ENCODE measurements around the gene RPP30. TPM values are rescaled to one million over a fixed set of nuclear protein-coding genes. Genes with fewer than 3 reads are reported as not detected.

Gene RPP30
- total RNA-seq, 1 donor from 2014 or later, result 31.6 TPM

GRCh38 chr10:90913774-90914420 is 42.1 kb downstream of the RPP30 start:
- TF ChIP-seq, protein P1, sequence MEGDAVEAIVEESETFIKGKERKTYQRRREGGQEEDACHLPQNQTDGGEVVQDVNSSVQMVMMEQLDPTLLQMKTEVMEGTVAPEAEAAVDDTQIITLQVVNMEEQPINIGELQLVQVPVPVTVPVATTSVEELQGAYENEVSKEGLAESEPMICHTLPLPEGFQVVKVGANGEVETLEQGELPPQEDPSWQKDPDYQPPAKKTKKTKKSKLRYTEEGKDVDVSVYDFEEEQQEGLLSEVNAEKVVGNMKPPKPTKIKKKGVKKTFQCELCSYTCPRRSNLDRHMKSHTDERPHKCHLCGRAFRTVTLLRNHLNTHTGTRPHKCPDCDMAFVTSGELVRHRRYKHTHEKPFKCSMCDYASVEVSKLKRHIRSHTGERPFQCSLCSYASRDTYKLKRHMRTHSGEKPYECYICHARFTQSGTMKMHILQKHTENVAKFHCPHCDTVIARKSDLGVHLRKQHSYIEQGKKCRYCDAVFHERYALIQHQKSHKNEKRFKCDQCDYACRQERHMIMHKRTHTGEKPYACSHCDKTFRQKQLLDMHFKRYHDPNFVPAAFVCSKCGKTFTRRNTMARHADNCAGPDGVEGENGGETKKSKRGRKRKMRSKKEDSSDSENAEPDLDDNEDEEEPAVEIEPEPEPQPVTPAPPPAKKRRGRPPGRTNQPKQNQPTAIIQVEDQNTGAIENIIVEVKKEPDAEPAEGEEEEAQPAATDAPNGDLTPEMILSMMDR (IDR thresholded peaks at IDR 0.05; ENCODE audit: borderline replicate concordance), result no peak
- Histone ChIP-seq H3K4me1 (peaks cover 8% of the 10 kb centered on the region), H3K9me3 (replicated peaks) (no peaks in the 10 kb centered on the region), H3K36me3 (peaks cover 27% of the 10 kb centered on the region), H3K27me3 (ENCODE audit: low read depth) (no peaks in the 10 kb centered on the region), H3K27ac (replicated peaks) (peak overlapping the region; percentile 4), H3K4me3 (no peak overlapping the region)
- intact Hi-C loops (cut with micrococcal nuclease), result no loop called here
- DNase-seq, result no peak

GRCh38 chr10:90914992-90915765 is 43.4 kb downstream of the RPP30 start:
- Histone ChIP-seq H3K9me3 (replicated peaks) (no peaks in the 10 kb centered on the region), H3K27ac (replicated peaks) (peak overlapping the region; percentile 54), H3K4me3 (peak overlapping the region; percentile 16), H3K27me3 (ENCODE audit: low read depth) (no peaks in the 10 kb centered on the region), H3K4me1 (peaks cover 8% of the 10 kb centered on the region), H3K36me3 (peaks cover 34% of the 10 kb centered on the region)
- TF ChIP-seq, protein P1 (IDR thresholded peaks at IDR 0.05; ENCODE audit: borderline replicate concordance), result no peak
- intact Hi-C loops (cut with micrococcal nuclease), result no loop called here
- DNase-seq, result no peak

DNA sequence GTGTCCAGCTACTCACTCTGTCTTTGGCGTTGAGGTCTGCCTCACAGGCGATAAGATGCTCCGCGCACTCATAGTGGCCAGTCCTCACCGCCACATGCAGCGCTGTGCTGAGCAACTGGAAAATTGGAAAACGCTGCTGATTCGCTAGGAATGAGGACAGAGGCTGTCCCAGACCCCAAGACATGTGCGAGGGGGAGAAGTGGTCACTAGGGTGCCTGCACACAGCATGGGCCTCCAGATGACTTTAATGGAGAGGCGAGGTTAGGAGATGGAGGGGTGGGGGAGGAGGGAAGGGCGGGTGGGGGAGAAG is 43.9 kb downstream of the RPP30 start:
- no peak for DNase-seq
- H3K27ac ChIP-seq (replicated peaks), result peak overlapping the region; percentile 54
- no peaks in the 10 kb centered on the region for H3K27me3 ChIP-seq (ENCODE audit: low read depth)
- peak overlapping the region; percentile 16 for H3K4me3 ChIP-seq
- intact Hi-C loops (cut with micrococcal nuclease), result no loop called here
- H3K9me3 ChIP-seq (replicated peaks), result no peaks in the 10 kb centered on the region
- H3K4me1 ChIP-seq, result peaks cover 8% of the 10 kb centered on the region
- H3K36me3 ChIP-seq, result peaks cover 34% of the 10 kb centered on the region
- TF ChIP-seq, protein P1 (IDR thresholded peaks at IDR 0.05; ENCODE audit: borderline replicate concordance), result no peak

DNA sequence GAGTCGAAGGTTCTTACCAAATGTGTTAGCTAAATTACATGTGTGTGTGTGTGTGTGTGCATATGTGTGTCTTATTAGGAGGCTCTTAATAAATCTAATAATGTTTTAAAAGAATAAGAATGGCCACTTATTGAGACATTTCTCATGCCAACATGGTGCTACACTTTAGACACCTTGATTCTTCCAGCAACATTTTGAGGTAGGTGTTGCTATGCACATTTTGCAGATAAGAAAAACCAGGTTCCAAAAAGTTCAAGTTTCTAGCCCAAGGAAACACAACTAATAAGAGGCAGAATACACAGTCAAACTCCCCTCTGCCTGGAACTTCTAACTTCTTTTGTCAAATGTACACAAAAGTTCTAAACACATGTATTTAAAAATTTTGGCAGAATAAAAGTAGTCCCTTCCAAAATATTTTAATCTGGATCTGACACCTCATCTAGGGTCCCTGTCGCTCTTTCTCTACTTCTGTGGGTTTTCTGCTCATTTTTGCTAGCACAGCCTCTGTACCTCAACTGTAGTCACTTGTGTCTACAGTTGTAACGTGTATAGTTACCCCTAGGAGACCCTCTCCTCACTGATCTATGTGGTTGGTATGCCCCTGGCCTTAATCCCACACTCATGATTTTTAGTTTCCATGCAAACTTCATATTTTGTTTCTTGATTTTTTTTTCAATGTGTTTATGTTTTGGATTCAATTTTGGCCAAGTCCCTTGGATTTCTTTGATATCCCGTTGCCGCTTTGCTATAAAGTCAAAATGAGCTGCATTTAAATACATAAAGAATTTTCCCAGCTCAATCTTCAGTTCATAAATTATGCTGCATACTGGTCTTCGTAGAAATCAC is 44.8 kb downstream of the RPP30 start:
- Histone ChIP-seq H3K9me3 (replicated peaks) (no peaks in the 10 kb centered on the region), H3K4me1 (peaks cover 8% of the 10 kb centered on the region), H3K4me3 (peak overlapping the region; percentile 69), H3K27ac (replicated peaks) (peak overlapping the region; percentile 88), H3K36me3 (peaks cover 34% of the 10 kb centered on the region), H3K27me3 (ENCODE audit: low read depth) (no peaks in the 10 kb centered on the region)
- intact Hi-C loops (cut with micrococcal nuclease), result no loop called here
- no peak for DNase-seq
- TF ChIP-seq, protein P1 (IDR thresholded peaks at IDR 0.05; ENCODE audit: borderline replicate concordance), result no peak

GRCh38 chr10:90917238-90917967 is 45.6 kb downstream of the RPP30 start:
- Histone ChIP-seq H3K27ac (replicated peaks) (peak overlapping the region; percentile 88), H3K36me3 (peaks cover 34% of the 10 kb centered on the region), H3K4me1 (peaks cover under 1% of the 10 kb centered on the region), H3K27me3 (ENCODE audit: low read depth) (no peaks in the 10 kb centered on the region), H3K4me3 (peak overlapping the region; percentile 69), H3K9me3 (replicated peaks) (no peaks in the 10 kb centered on the region)
- no peak for DNase-seq
- TF ChIP-seq, protein P1 (IDR thresholded peaks at IDR 0.05; ENCODE audit: borderline replicate concordance), result no peak
- intact Hi-C loops (cut with micrococcal nuclease), result no loop called here
